GM18951 (cell line): Measurements from ENCODE around the gene CARD14.
"Not testable (repeated sequence)": the region's sequence is repeated elsewhere in the genome, so short reads cannot be mapped to it uniquely, and the experiment has no call there.

Experiments used
- POLR2A ChIP-seq: IDR thresholded peaks from 4 replicates; pipeline ENCODE4 v1.6.1; 2011; ENCODE audit warnings: mild to moderate bottlenecking; ENCODE audit not compliant: insufficient read length, insufficient read depth; ENCODE audit errors: extremely low read depth
- in situ Hi-C: fragments of 300-500 bp; cut with MboI; formaldehyde crosslinking; loops from one replicate; pipeline ENCODE4 v1.12.0; 2022; ENCODE audit warnings: low sequenced_read_pairs, mixed read lengths, inconsistent platforms; ENCODE audit not compliant: unreplicated experiment

Gene CARD14

DNA sequence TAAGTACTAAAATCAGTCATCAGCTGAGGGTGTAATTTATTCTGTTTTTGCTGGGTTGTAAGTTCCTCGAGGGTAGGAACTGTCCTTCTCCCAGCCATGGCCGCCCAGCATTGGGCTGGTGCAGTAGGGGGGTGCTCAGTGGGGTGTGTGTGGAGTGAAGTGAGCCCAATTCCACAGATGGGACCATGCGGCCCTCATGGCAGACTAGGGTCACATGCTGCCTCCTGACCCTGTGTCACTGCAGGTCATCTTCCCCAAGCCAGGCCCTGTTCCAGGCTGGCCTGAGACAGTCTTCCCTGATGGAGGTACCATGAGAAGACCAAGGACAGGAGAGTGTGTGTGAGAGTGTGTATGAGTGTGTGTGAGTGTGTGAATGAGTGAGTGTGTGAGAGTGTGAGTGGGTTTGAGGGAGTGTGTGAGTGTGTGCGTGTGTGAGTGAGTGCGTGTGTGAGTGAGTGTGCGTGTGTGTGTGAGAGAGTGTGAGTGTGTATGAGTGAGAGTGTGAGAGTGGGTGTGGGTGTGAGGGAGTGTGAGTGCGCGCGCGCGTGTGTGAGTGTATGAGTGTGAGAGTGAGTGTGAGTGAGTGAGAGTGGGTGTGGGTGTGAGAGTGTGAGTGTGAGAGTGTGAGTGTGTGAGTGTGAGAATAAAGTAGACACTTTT is 54.1 kb downstream of the CARD14 start:
- in situ Hi-C loops: no loop called here
- TF ChIP-seq POLR2A: no peak

- in situ Hi-C loops: no loop called here
Measured at GRCh38 chr17:80224683-80225082, 54.9 kb downstream of the CARD14 start.

DNA sequence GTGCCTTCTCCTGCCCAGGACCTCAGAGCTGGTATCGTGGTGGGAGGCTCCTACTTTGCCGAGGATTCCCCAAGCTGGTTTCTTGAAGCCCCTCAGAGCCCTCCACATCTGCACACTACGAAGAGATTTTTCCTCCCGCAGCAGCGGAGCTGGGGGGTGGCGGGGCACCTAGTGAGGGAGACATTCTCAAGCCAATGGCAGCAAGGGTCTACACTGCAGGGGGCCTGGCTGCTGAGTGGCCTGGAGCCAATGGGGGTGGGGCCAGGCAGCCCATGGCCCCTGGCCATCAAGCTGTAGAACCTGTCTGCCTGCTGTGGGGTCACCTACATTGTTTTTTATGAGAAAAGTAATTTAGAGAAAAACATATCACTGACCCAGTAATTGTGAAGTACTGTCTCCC is 55.4 kb downstream of the CARD14 start:
- TF ChIP-seq POLR2A: no peak
- in situ Hi-C loops: no loop called here

More at GRCh38 chr17:80224683-80225082, 54.9 kb downstream of the CARD14 start:
- TF ChIP-seq POLR2A: no peak

DNA sequence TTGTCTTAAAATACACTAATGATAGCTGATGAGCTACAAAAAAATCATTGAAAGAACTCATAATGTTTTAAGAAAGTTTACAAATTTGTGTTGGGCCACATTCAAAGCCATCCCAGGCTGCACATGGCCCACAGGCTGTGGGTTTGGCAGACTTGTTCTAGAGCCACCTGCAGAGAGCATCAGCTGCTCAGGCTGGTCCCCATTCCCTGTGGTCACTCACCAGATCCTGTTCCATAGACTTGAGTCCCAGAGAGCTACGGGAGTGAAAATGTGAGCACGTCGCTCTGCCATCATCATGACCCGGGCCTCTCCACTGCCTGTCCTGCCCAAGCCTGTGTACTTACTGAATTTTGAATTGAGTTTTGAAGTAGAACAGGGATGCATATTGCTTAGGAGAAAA is 57.3 kb downstream of the CARD14 start:
- in situ Hi-C loops: no loop called here
- TF ChIP-seq POLR2A: no peak

DNA sequence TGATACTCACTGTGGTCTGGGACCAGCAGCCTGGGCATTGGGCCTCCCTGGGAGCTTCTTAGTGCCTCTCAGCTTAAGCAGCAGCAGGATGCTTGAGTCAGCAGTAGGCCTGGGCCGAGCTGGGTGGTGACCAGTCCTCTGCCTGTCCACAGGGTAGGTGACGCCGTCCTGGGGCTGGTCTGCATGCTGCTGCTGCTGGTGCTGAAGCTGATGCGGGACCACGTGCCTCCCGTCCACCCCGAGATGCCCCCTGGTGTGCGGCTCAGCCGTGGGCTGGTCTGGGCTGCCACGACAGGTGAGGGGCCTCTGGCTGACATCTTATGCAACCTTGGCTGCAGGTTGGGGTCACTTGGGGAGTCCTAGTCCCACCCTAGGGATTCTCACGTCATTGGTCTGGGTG is 57.8 kb downstream of the CARD14 start:
- no peak for TF ChIP-seq POLR2A
- in situ Hi-C loops: no loop called here

DNA sequence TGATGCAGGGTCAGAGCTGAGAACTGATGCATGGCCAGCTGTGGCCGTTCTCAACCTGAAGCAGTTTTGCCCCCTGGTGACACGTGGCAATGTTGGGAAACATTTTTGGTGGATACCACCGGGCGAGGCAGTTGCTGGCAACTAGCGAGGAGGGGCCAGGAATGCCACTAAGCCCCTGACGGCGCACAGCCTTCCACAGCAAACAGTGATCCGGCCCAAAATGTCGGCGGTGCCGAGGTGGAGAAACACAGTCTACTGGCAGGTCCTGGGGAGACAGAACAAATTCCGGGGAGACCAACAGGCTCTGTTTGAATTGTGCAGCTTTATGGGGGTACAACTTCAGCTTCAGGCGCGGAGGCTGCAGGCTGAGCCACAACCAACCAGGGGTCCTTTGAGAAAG is 58.6 kb downstream of the CARD14 start:
- in situ Hi-C loops: no loop called here
- no peak for TF ChIP-seq POLR2A

DNA sequence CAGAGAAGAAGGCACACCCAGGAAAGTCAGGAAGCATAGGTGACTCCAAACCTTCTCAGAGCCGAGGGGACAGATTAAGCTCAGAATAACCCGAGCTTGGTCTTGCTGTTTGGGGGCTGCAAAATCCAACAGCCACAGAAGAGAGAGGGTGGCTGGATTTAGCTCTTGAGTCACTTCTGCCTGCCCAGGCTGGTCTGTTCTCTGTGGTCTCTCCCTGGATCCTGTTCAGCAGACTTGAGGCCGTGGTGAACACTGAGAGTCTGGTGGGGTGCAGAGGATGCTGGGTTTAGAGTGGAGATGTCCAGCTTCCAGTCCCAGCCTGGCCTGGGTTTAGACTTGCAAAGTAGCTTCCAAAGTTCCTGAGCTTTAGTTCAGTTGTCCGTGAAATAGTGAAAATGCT is 59.2 kb downstream of the CARD14 start:
- TF ChIP-seq POLR2A: no peak
- in situ Hi-C loops: no loop called here

- in situ Hi-C loops: no loop called here
- no peak for TF ChIP-seq POLR2A
Measured at GRCh38 chr17:80232438-80232837, 62.6 kb downstream of the CARD14 start.

- in situ Hi-C loops: no loop called here
- TF ChIP-seq POLR2A: no peak
Measured at GRCh38 chr17:80233202-80233601, 63.4 kb downstream of the CARD14 start.

DNA sequence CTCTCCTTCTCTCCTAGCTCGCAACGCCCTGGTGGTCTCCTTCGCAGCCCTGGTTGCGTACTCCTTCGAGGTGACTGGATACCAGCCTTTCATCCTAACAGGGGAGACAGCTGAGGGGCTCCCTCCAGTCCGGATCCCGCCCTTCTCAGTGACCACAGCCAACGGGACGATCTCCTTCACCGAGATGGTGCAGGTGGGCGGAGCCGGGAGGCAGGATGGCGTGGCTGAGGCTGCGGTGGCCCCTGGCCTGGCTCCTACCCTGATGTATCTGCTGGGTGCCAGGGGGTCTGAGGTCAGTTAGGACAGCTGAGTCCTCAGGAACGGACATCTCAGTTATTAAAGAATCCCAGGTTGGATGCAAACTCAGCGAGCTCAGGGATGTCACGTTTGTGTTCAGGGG is 67.1 kb downstream of the CARD14 start:
- in situ Hi-C loops: no loop called here
- TF ChIP-seq POLR2A: no peak

DNA sequence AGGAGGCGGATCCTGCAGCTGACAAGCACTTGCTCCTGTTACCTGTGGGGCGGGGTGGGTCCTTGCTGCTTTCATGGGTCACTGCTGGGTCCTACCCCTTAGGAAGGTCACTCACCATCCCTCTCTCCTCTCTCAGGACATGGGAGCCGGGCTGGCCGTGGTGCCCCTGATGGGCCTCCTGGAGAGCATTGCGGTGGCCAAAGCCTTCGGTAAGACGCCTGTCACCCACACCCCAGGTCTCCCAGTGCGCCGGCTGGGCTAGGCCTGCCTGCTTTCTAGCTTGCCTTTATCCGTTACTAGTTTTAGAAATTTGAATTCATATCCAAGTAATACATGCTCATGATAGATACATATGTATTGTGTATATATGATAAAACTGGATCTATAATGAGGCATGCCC is 67.6 kb downstream of the CARD14 start:
- in situ Hi-C loops: no loop called here
- TF ChIP-seq POLR2A: no peak

DNA sequence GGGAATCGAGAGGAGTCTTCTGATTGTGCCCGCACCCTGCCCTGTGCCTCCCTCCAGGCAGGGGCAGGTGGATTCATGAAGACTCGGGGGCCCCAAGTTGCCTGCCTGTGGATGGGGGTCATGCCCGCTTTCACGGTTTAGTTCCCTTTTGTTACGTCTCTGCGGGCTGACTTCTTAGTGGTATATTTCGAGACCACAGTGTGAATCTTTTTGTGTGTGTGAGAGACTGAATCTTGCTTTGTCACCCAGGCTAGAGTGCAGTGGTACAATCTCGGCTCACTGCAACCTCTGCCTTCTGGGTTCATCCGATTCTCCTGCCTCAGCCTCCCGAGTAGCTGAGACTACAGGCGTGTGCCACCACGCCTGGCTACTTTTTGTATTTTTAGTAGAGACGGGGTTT is 72.7 kb downstream of the CARD14 start:
- in situ Hi-C loops: no loop called here
- no peak for TF ChIP-seq POLR2A

- TF ChIP-seq POLR2A: no peak
- in situ Hi-C loops: no loop called here
Measured at GRCh38 chr17:80243526-80244433, 74.0 kb downstream of the CARD14 start.

DNA sequence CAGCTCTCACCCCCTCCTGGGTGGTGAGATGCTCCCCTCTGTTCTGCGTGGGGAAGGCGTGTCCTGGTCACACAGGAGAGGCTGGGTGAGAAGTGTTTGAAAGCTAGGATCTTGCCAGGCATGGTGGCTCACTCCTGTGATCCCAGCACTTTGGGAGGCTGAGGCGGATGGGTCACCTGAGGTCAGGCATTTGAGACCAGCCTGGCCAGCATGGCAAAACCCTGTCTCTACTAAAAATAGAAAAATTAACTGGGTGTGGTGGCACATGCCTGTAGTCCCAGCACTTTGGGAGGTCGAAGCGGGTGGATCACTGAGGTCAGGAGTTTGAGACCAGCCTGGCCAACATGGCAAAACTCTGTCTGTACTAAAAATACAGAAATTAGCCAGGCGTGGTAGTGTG is 74.6 kb downstream of the CARD14 start:
- in situ Hi-C loops: not testable (repeated sequence)
